Activated T-cell treated with anti-CD3 and anti-CD28 coated beads, Interleukin-2, amount 50 U/mL, for 24 hours (primary cell): ENCODE data around the gene SDCBP2.

ENCODE experiments used
- DNase-seq: peaks from one replicate; pipeline ENCODE4 v3.0.0-alpha.2; 2020
- H3K27ac Mint-ChIP-seq: 2 replicates; pipeline ENCODE4 v1.8.0; 2020; ENCODE audit warnings: mild to moderate bottlenecking, mixed read lengths
- H3K27me3 Mint-ChIP-seq: 2 replicates; pipeline ENCODE4 v1.8.0; 2020; ENCODE audit warnings: mixed read lengths
- H3K36me3 Mint-ChIP-seq: 2 replicates; pipeline ENCODE4 v1.8.0; 2020; ENCODE audit warnings: low read depth, mixed read lengths
- H3K4me1 Mint-ChIP-seq: 2 replicates; pipeline ENCODE4 v1.8.0; 2020; ENCODE audit warnings: low read depth, mixed read lengths
- H3K4me3 Mint-ChIP-seq: 2 replicates; pipeline ENCODE4 v1.8.0; 2020; ENCODE audit warnings: mild to moderate bottlenecking, moderate library complexity, mixed read lengths
- H3K9me3 Mint-ChIP-seq: 2 replicates; pipeline ENCODE4 v1.8.0; 2020; ENCODE audit warnings: mixed read lengths

SDCBP2 gene

GRCh38 chr20:1293641-1294379 lies 35.1 kb downstream of the SDCBP2 start:
- H3K27ac Mint-ChIP-seq = no peak overlapping the region
- no peak for DNase-seq
- H3K4me1 Mint-ChIP-seq = peaks cover 30% of the 10 kb centered on the region
- H3K9me3 Mint-ChIP-seq = no peaks in the 10 kb centered on the region
- H3K36me3 Mint-ChIP-seq = peaks cover 1% of the 10 kb centered on the region
- no peak overlapping the region for H3K4me3 Mint-ChIP-seq
- H3K27me3 Mint-ChIP-seq = no peaks in the 10 kb centered on the region

GRCh38 chr20:1292620-1293019 lies 36.3 kb downstream of the SDCBP2 start:
- H3K27ac Mint-ChIP-seq = no peak overlapping the region
- H3K9me3 Mint-ChIP-seq = no peaks in the 10 kb centered on the region
- peaks cover 3% of the 10 kb centered on the region for H3K36me3 Mint-ChIP-seq
- no peak overlapping the region for H3K4me3 Mint-ChIP-seq
- H3K27me3 Mint-ChIP-seq = no peaks in the 10 kb centered on the region
- no peak for DNase-seq
- H3K4me1 Mint-ChIP-seq = peaks cover 36% of the 10 kb centered on the region

- no peaks in the 10 kb centered on the region for H3K9me3 Mint-ChIP-seq
- H3K4me1 Mint-ChIP-seq = peaks cover 50% of the 10 kb centered on the region
- no peak overlapping the region for H3K27ac Mint-ChIP-seq
Observed at GRCh38 chr20:1291191-1291741, 37.7 kb downstream of the SDCBP2 start.

GRCh38 chr20:1287787-1288569 lies 41.0 kb downstream of the SDCBP2 start:
- no peak for DNase-seq
- H3K9me3 Mint-ChIP-seq = no peaks in the 10 kb centered on the region
- H3K27ac Mint-ChIP-seq = peak overlapping the region; percentile 23
- no peak overlapping the region for H3K4me3 Mint-ChIP-seq
- peaks cover 70% of the 10 kb centered on the region for H3K4me1 Mint-ChIP-seq
- peaks cover 2% of the 10 kb centered on the region for H3K36me3 Mint-ChIP-seq
- no peaks in the 10 kb centered on the region for H3K27me3 Mint-ChIP-seq

More at GRCh38 chr20:1291191-1291741, 37.7 kb downstream of the SDCBP2 start:
- Mint-ChIP-seq H3K27me3 (no peaks in the 10 kb centered on the region), H3K36me3 (peaks cover 3% of the 10 kb centered on the region), H3K4me3 (no peak overlapping the region)
- no peak for DNase-seq

- H3K36me3 Mint-ChIP-seq = peaks cover 2% of the 10 kb centered on the region
- peak overlapping the region; percentile 57 for H3K4me3 Mint-ChIP-seq
- peaks cover 68% of the 10 kb centered on the region for H3K4me1 Mint-ChIP-seq
- H3K27me3 Mint-ChIP-seq = no peaks in the 10 kb centered on the region
- peak overlapping the region; percentile 88 for H3K27ac Mint-ChIP-seq
- H3K9me3 Mint-ChIP-seq = no peaks in the 10 kb centered on the region
- no peak for DNase-seq
Observed at GRCh38 chr20:1287306-1287705, 41.6 kb downstream of the SDCBP2 start.

GRCh38 chr20:1286267-1287024 lies 42.5 kb downstream of the SDCBP2 start:
- Mint-ChIP-seq H3K27me3 (no peaks in the 10 kb centered on the region), H3K4me1 (peaks cover 63% of the 10 kb centered on the region), H3K27ac (peak overlapping the region; percentile 88), H3K36me3 (peaks cover 2% of the 10 kb centered on the region), H3K4me3 (peak overlapping the region; percentile 57), H3K9me3 (no peaks in the 10 kb centered on the region)
- no peak for DNase-seq

- Mint-ChIP-seq H3K27me3 (no peaks in the 10 kb centered on the region), H3K9me3 (no peaks in the 10 kb centered on the region), H3K4me3 (no peak overlapping the region), H3K36me3 (peaks cover 2% of the 10 kb centered on the region), H3K27ac (no peak overlapping the region), H3K4me1 (peaks cover 65% of the 10 kb centered on the region)
- DNase-seq = peak; percentile 20
Observed at GRCh38 chr20:1283522-1284510, 45.1 kb downstream of the SDCBP2 start.

GRCh38 chr20:1282966-1283365 lies 46.0 kb downstream of the SDCBP2 start:
- H3K4me1 Mint-ChIP-seq = peaks cover 61% of the 10 kb centered on the region
- no peak overlapping the region for H3K27ac Mint-ChIP-seq
- H3K36me3 Mint-ChIP-seq = no peaks in the 10 kb centered on the region
- H3K4me3 Mint-ChIP-seq = no peak overlapping the region
- H3K9me3 Mint-ChIP-seq = no peaks in the 10 kb centered on the region
- peak; percentile 25 for DNase-seq
- no peaks in the 10 kb centered on the region for H3K27me3 Mint-ChIP-seq

GRCh38 chr20:1281279-1282057 lies 47.5 kb downstream of the SDCBP2 start:
- no peak overlapping the region for H3K4me3 Mint-ChIP-seq
- peak overlapping the region; percentile 19 for H3K27ac Mint-ChIP-seq

GRCh38 chr20:1280195-1281102 lies 48.5 kb downstream of the SDCBP2 start:
- peaks cover 44% of the 10 kb centered on the region for H3K4me1 Mint-ChIP-seq
- no peak overlapping the region for H3K4me3 Mint-ChIP-seq
- no peaks in the 10 kb centered on the region for H3K27me3 Mint-ChIP-seq
- H3K27ac Mint-ChIP-seq = no peak overlapping the region
- no peaks in the 10 kb centered on the region for H3K36me3 Mint-ChIP-seq
- peak; percentile 11 for DNase-seq
- H3K9me3 Mint-ChIP-seq = no peaks in the 10 kb centered on the region

More at GRCh38 chr20:1281279-1282057, 47.5 kb downstream of the SDCBP2 start:
- peak; percentile 23 for DNase-seq
- H3K27me3 Mint-ChIP-seq = no peaks in the 10 kb centered on the region
- no peaks in the 10 kb centered on the region for H3K9me3 Mint-ChIP-seq
- peaks cover 47% of the 10 kb centered on the region for H3K4me1 Mint-ChIP-seq
- H3K36me3 Mint-ChIP-seq = no peaks in the 10 kb centered on the region

GRCh38 chr20:1278993-1279392 lies 49.9 kb downstream of the SDCBP2 start:
- no peaks in the 10 kb centered on the region for H3K36me3 Mint-ChIP-seq

More at GRCh38 chr20:1278993-1279392, 49.9 kb downstream of the SDCBP2 start:
- no peaks in the 10 kb centered on the region for H3K9me3 Mint-ChIP-seq
- DNase-seq = no peak
- no peak overlapping the region for H3K27ac Mint-ChIP-seq
- H3K27me3 Mint-ChIP-seq = no peaks in the 10 kb centered on the region
- H3K4me3 Mint-ChIP-seq = no peak overlapping the region
- H3K4me1 Mint-ChIP-seq = peaks cover 29% of the 10 kb centered on the region
